ENCODE data around the gene SWAP70.
"Not testable (repeated sequence)": the region's sequence is repeated elsewhere in the genome, so short reads cannot be mapped to it uniquely, and the experiment has no call there.

SWAP70 gene

DNA sequence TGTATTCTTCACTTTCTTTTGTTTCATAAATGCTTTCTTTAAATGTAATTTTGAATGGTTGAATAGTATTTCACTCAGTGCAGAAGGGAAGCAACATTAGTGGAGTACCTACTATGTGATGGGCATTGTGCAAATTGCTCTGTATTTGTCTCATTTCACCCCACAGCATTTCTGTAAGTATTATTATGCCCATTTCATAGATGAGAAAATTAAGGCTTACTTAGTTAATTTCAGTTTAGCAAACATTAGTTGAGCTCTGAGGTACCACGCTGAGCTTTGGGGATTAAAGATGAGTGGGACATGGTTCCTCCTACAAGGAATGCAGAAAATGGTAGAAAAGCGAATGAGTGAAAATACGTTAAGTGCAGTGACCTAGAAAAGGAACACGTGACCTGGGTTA, 58.1 kb downstream of the SWAP70 start:
- DNase-seq (ENCODE audit: low read depth, low spot score) = no peak

DNA sequence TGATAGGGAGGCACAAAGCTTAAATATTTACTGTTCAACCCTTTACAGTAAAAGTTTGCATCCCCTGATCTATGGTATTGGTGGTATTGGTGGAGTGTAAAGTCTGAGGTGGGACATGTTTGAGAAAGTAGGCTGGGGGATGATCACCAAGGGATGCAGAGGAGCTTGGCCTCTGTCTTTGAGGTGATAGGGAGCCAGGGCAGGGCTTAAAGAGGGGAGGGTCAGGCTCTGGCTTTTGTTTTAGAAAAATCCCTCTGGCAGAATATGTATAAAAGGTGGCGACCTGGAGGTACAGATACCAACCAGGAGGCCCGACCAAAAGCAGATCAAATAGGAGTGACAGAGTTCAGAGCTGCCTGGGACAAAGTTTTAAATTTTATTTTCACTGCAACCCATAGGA, 59.0 kb downstream of the SWAP70 start:
- no peak for DNase-seq (ENCODE audit: low read depth, low spot score)

DNA sequence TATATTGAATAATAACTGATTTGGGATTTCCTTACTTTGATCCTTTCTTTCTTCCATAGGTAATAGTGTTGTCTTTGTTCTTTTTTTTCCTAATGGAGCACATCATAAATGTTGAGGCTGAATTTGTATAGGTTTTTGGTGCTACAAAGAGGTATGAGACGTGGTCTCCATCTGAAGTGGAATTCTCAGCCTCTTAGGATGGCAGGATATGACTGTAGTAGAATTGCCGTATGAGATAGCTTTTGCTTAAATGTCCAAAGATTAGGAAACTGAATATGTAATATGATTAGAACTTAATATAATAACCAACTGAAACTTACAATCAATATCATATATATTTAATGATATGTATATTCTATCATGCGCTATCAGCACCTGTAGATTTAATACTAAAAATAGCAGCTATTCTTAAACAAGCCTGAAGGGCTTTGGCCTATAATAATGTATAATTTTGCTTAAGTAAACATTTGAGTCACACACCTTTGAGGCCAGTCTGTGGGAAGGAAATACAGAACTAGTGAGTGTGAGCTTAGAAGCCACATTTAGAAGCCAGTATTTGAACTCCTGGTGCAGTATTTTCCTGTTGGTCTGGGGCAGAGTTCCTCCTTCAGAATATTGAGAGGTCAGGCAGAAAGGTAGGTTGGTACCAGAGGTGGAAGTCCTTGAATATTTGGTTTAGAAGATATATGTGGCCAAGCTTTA, 62.6 kb downstream of the SWAP70 start:
- DNase-seq (ENCODE audit: low read depth, low spot score) = no peak

DNA sequence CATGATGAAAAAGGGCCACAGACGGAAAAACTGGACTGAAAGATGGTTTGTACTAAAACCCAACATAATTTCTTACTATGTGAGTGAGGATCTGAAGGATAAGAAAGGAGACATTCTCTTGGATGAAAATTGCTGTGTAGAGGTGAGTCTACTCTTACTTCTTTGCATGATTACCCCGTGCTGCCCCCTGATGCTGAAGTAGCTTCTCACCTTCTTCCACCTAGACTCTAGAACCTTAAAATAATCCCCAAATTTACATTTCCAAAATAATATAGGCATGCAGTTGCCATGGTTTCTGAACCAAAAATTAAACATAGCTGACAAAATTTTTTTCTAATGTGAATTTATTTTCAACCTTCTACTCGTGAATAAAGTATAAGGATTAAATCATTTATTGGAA, 64.2 kb downstream of the SWAP70 start:
- DNase-seq (ENCODE audit: low read depth, low spot score) = no peak

- no peak for DNase-seq (ENCODE audit: low read depth, low spot score)
These were observed 67.4 kb downstream of the SWAP70 start for GRCh38 chr11:9731256-9731655.

- no peak for DNase-seq (ENCODE audit: low read depth, low spot score)
These were observed 68.6 kb downstream of the SWAP70 start for GRCh38 chr11:9732453-9732852.

GRCh38 chr11:9733212-9733611, 69.3 kb downstream of the SWAP70 start:
- no peak for DNase-seq (ENCODE audit: low read depth, low spot score)

GRCh38 chr11:9735236-9735635, 71.4 kb downstream of the SWAP70 start:
- no peak for DNase-seq (ENCODE audit: low read depth, low spot score)

GRCh38 chr11:9735919-9736318, 72.0 kb downstream of the SWAP70 start:
- DNase-seq (ENCODE audit: low read depth, low spot score) = no peak

DNA sequence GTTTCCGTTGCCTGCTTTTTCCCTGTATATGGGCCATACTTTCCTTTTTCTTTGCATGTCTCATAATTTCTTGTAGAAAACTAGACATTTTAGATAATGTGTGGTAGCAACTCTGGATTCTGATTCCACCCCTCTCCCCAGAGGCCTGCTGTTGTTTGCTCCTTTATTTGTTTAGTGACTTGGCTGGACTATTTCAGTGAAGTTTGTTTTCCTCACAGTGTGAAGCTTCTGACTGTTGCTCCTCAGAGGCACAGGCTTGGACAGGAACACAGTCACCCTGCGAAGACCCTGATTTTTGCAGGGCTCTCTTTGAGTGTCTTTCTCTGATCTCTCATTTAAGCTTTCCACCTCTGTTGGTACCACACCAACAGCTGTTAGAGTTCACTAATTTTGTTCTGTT, 72.5 kb downstream of the SWAP70 start:
- peak; percentile 67 for DNase-seq (ENCODE audit: low read depth, low spot score)

- DNase-seq (ENCODE audit: low read depth, low spot score) = no peak
These were observed 74.2 kb downstream of the SWAP70 start for GRCh38 chr11:9738116-9738515.

DNA sequence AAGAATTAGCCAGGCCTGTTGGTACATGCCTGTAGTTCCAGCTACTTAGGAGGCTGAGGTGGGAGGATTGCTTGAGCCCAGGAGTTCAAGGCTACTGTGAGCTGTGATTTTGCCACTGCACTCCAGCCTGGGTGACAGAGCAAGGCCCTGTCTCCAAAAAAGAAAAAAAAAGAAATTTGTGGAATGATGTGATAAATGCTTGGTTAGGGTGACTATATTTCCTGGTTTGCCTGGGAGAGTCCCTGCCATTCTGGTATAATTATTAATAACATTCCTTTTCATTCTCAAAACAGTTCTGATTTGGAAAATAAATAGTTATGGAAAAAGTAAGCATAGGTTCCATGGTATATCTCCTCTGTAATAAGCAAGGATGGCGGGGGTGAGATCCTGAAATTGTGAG, 74.8 kb downstream of the SWAP70 start:
- DNase-seq (ENCODE audit: low read depth, low spot score) = no peak

DNA sequence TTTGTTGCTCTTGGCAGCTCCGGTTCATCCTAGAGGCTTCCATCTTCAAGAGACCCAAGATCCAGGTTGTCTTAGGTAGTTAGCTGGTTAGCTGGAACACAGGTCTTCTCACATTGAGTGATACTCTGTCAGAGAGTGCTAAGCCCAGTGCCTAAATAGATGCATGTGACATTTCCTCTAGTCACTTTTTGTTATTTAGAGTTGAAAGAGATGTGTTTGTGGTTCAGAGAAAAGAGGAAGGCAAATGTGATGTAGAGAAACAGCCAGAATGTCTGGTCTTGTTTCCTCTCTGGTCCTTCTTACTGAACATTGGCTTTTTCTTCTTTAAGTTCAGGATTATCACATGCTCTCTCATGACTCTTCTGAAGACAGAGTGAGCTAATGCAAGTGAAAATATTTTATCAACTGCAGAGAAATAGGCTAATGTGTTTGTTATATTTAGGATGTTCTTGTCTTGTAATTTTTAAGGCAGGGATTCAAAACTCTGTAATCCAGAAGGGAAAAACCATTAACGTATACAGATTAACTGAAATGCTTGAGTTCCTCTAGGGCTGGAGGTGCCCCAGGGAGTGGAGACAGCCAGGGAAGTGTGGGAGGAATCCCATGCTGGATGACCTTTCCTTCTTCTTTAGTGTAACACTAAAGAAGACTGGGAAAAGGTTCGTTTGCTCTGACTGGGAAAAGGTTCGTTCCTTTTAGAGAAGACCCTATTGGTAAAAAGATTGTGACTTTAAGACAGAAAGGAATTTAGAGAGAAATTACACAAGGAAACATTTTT, 75.4 kb downstream of the SWAP70 start:
- no peak for DNase-seq (ENCODE audit: low read depth, low spot score)

GRCh38 chr11:9740202-9740883, 76.5 kb downstream of the SWAP70 start:
- DNase-seq (ENCODE audit: low read depth, low spot score) = no peak

GRCh38 chr11:9741260-9741659, 77.4 kb downstream of the SWAP70 start:
- DNase-seq (ENCODE audit: low read depth, low spot score) = no peak

GRCh38 chr11:9743512-9743911, 79.6 kb downstream of the SWAP70 start:
- DNase-seq (ENCODE audit: low read depth, low spot score) = not testable (repeated sequence)

DNA sequence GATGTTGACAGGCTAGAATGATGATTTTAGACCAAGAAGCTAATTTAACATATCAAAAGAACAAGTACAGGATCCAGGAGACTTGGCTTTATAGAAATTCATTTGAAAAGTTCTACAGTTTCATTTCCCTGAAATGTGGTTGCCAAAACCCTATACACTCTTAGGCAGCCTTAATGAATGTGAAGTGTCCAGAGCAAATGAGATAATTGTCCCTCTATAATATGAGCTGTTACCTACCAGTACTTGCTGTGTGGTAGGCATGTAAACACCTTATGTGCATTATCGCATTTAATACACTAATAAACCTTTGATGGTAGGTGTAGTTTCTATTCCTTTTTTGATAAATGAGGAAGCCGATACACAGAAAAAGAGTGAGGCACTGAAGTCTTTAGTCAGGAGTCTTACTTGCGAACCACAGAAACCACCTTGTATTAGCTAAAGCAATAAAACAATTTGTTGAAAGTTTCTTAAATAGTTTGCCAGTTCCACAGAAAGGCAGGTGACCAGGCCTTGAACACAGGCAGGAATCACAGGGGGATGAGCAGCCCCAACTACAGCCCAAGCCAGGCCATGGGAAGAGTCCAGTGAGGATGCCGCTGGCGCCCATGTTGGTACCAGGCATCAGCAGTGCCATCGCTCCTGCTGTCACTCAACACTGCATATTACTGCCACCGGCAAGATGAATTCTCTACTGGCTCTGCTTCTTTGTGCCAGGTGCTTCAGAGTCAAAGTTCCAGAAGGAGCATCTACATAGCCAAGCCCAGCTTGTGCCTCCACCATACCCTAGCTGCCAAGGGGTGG, 81.7 kb downstream of the SWAP70 start:
- DNase-seq (ENCODE audit: low read depth, low spot score) = no peak

DNA sequence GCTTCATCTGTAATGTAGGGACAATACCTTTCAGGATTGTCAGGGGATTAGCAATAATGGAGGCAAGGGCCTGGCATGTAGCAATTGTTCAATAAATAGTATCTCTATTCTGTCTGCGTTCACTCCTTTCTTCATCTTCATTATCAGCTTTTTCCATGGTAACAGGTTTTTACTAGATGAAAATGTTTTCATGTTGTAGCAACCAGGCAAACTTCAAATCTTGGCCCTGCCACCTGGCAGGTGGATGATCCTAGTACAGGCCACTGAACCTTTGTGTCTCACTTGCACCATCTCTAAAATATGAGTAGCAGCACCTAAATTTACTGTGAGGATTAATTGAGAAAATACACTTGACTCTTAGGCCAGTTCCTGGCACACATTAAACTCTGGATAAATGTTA, 83.4 kb downstream of the SWAP70 start:
- DNase-seq (ENCODE audit: low read depth, low spot score) = no peak

GRCh38 chr11:9747828-9748227, 84.0 kb downstream of the SWAP70 start:
- DNase-seq (ENCODE audit: low read depth, low spot score) = no peak

GRCh38 chr11:9748361-9748970, 84.6 kb downstream of the SWAP70 start:
- peak; percentile 59 for DNase-seq (ENCODE audit: low read depth, low spot score)

- no peak for DNase-seq (ENCODE audit: low read depth, low spot score)
These were observed 86.7 kb downstream of the SWAP70 start for GRCh38 chr11:9750551-9750950.
